Measurements from ENCODE around the gene PIAS4.

PIAS4 gene

DNA sequence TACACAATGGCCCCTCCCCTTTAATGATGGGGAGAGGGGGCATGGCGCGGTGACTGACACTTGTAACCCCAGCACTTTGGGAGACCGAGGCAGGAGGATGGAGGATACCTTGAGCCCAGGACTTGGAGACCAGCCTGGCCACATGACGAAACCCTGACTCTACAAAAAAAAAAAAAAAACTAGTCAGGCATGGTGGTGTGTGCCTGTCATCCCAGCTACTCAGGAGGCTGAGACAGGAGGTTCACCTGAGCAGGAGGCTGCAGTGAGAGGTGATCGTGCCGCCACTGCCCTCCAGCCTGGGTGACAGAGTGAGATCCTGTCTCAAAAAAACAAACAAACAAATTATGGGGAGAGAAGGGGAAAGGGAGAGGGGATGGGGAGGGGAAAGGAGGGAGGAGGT is 72.9 kb downstream of the PIAS4 start:
- no peak for DNase-seq

- no peak for DNase-seq
Measured at GRCh38 chr19:4081441-4082129, 74.0 kb downstream of the PIAS4 start.

- no peak for DNase-seq
Measured at GRCh38 chr19:4082172-4082571, 74.6 kb downstream of the PIAS4 start.

- DNase-seq, result no peak
Measured at GRCh38 chr19:4083677-4084546, 76.4 kb downstream of the PIAS4 start.

DNA sequence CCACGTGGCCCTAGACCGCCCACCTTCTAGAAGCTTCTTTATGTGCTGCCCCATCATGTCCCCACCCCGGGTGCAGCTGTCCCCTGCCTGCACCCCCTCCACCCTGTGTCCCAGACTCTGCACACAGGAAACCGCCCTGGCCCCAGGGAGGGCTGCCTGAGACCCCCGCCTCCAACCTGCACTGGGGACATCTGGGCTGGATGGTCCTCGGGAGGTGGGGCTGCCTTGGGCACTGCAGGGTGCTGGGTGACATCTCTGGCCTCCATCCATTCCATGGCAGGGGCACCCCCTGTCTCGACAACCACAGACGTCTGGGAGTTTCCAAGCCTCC is 77.0 kb downstream of the PIAS4 start:
- DNase-seq, result no peak

- DNase-seq, result no peak
Measured at GRCh38 chr19:4086411-4086867, 78.9 kb downstream of the PIAS4 start.

DNA sequence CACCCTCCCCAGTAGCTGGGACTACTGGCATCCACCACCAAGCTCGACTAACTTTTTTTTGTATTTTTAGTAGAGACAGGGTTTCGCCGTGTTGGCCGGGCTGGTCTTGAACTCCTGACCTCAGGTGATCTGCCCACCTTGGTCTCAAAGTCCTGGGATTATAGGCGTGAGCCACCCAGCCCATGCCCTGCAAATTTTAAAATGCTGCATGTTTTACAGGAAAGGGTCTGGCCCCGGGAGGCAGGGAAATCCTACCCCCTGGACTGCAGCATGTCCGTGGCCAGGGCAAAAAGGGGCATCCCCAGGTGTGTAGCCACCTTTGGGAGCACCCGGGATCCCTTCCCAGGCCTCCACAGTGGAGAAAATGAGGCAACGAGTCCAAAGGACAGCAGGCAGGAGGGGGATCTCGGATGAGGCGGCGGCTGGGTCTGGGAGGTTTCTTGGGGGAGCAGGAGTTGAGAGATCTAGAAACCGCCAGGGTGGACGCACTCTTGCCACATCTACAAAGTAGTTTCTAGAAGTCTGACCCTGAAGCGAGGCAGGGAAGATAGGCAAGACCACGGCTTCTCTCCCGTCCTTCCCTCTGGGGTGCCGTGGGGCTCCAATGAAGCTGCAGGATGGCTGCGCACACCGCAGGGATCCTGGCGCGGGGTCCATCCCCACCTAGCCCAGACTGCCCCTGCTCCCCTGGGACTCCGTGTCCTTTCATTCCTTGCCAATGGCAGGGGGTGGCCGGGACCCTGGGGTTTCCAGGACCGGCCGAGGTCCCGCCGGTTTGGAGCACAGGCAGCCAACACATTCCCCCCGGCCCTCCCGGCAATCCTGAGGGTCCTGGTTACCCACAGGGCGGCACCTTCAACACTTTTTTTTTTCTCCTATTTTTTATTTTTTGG is 80.5 kb downstream of the PIAS4 start:
- no peak for DNase-seq

GRCh38 chr19:4088975-4089374 is 81.4 kb downstream of the PIAS4 start:
- DNase-seq, result peak; percentile 44
